Effector CD8-positive, alpha-beta T cell (primary cell): ENCODE data around the gene VPS35.

ENCODE experiments used
- DNase-seq: peaks from one replicate; lab custom pipeline; 2025; lab: John Stamatoyannopoulos, UW

VPS35 gene

DNA sequence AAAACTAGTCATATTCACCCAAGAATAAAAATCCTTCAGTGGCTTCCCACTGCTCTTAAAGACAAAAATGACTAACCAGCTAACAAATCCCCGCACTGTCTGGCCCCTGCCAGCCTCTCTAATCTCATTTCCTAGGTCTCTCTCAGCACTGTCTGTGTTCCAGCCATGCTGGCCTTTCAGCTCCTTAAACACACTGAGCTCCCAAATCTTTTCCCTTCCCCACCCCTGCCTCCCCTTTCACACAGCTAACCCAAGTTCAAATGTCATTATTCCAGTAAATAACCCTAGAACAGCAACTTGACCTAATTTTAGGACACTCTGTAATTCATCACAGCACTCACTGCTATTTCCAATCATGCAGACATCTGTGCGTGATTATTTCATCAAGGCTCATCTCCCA is 75.6 kb downstream of the VPS35 start:
- no peak for DNase-seq

DNA sequence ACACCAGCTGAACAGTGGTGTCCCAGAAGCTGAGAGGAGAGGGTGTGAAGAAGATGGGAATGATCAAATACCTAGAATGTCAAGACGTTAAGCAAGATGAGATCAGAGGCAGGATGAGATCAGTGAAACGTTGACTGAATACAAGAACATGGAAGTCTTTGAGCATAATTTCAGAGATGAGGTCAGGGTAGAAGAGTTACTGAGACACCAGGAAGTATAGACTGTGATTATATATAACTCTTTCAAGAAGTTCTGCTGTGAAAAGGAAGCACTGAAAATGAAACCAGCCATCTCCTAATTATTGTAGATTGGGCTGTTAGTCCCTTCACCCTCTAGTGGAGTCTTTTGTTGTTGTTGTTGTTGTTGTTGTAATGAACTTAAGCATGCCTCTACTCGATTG is 76.9 kb downstream of the VPS35 start:
- no peak for DNase-seq

DNA sequence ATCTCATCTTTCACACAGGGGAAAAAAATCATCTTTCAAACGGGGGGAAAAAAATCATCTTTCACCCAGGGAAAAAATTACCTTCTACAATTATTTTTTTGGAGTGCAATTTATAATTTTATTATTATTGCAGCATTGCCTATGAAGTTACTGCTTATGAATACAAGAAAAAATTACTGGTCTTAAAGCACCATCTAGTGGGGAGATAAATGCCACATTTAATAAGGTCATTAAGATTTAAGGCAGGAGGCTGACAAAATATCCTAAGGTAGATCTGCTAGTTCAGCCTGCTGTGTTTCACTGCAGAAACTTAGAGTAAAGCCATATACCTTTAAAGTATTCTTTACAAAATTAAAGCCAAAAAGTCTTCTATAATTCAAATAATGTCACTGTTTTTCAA is 81.4 kb downstream of the VPS35 start:
- no peak for DNase-seq

DNA sequence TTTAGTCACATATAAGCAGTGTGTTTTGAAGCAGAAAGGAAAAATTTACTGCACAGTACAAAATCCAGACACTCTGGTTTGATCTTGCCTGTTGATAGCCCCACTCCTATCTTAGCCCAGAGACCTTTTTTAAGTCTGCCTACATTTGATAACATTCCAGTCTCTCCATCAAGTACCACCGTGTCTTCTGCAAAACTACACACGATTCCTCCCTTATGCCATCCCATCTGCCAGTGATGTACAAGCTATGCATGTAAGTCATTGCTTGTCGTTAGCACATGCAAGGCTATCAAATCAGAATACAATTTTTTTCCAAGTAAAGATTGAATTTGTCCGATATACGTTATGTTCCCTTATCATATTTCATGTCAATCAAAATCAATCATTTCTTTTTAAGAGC is 82.7 kb downstream of the VPS35 start:
- DNase-seq, result no peak
